SKM-1 (cell line): ENCODE data around the gene MCF2L2.

Experiments used
- DNase-seq: peaks from one replicate; lab custom pipeline; 2025; ENCODE audit not compliant: unreplicated experiment; lab: John Stamatoyannopoulos, UW

The MCF2L2 gene

DNA sequence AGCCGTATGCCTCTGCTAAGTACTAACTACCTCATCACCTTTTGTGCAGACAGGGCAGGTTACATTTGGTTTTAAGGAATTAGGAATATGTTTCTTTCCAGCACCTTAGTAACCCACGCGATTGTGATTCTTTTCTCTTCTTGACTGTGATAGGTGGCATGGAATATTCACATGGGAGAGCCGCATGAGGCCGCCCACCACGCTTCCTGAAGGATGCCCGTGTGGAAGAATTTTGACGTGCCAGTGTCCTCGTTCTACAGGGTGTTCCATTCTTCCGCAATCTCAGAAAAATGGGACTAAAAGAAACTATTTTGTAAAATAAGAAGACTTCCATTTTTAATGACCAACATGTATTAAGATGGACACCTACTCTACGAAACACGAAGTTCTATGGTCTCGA lies 159.1 kb downstream of the MCF2L2 start:
- DNase-seq: no peak

GRCh38 chr3:183268366-183268765 lies 160.1 kb downstream of the MCF2L2 start:
- no peak for DNase-seq

- no peak for DNase-seq
These were observed 161.3 kb downstream of the MCF2L2 start for GRCh38 chr3:183267140-183267539.

- no peak for DNase-seq
These were observed 162.0 kb downstream of the MCF2L2 start for GRCh38 chr3:183266454-183266853.

GRCh38 chr3:183265834-183266417 lies 162.5 kb downstream of the MCF2L2 start:
- no peak for DNase-seq

DNA sequence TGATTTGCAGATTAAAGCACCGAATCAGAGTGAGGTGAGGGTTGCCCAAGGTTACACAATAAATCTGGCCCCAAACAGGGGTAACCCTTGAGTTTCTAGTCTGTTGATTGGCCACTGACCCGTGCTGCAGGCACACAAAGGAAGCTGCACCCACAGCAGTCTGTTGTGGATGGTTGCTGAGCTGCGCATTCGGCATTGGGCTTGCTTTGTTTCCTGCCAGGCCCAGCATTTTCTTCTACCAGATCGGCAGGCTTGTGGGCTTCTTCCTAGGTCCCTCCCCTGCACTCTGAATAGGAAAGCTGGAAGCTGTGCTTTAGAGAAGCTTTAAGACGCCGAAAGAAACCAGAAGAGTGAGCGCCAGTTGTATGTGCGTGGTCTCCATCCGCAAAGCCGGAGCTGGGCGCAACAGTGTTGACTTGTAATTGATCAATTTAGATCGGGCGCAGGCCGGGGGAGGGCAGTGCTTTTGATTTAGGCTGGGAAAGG lies 163.2 kb downstream of the MCF2L2 start:
- DNase-seq: no peak

DNA sequence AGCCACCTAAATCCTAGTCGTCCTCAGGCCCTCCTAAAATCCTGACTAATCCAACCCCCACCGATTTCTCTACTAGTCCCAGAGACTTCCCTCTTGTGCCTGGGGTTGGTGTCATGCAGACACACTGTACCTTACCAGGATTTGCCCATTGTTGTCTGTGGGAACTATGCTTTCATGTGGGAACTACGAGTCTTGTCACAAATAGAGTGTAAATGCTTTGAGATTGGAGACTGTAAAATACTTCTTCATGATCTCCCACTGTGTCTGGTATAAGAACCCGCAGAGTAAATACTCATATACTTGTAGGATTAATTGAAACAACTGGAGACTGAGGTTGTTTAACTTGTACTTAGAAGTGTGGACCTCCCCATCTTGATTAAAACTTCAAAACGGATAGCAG lies 164.2 kb downstream of the MCF2L2 start:
- DNase-seq: no peak

GRCh38 chr3:183262875-183263378 lies 165.5 kb downstream of the MCF2L2 start:
- DNase-seq: no peak

DNA sequence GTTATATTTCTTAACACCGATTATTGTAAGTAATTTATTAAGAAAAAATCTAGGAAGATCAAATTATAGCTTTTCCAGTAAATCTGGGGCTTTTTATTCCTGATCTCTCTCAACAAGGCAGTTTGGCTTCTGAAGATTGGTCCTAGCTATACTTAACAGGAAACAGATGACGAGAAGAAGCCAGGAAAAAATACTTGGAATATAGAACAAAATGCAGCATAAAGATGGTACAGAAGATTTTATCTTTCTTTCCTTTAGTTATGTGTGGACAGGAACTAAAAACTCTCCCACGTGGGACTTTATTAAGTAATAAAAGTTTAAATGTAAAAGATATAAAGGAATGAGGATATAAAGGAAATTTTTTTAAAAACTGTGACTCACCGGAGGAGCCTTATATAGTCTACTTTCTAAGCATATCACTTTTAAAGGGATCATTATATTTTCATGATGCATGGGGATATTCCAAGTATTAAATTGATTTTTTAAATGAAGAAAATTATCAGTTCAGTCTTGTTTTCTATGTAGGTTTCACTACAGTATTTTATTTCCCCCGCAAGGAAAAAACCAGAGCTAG lies 167.2 kb downstream of the MCF2L2 start:
- DNase-seq: no peak

GRCh38 chr3:183260167-183260904 lies 168.1 kb downstream of the MCF2L2 start:
- DNase-seq: peak; percentile 98

DNA sequence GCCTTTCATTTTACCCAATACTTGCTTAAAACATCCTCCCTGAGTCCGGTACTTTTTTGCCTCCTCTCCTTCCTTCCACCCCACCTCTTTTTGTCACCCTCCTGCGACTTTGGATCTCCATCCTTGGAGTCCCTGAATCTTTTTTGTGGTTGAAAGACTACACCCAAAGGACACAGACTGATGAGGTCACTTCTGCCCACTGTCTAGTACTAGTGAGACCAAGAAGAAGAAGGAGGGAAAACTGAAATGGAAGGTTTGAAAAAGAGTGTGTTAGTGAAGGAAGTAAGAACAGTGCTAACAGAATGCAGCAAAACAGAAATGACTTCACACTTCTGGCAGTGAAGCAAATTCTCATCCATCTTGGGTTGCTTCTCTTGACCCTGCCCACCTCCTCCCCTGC lies 168.8 kb downstream of the MCF2L2 start:
- DNase-seq: no peak

DNA sequence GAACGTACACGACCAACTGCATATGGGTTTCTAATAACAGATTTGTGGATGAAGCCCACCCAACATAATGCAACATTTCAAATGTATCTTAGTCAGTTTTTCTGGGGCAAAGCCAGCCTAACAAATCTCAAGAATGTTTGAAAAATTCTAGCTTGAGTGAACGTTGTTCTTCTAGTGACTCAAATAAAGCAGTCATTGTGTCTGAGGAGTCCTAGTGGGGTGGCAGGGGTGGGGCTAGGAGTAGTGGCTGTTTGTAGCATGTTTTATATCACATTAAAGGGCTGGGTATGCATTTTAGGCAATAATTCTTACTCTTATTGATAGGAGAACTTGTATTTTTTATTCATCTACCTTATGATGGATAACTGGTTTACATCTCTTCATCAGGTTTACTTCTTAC lies 169.3 kb downstream of the MCF2L2 start:
- no peak for DNase-seq

GRCh38 chr3:183255348-183255730 lies 173.1 kb downstream of the MCF2L2 start:
- no peak for DNase-seq

DNA sequence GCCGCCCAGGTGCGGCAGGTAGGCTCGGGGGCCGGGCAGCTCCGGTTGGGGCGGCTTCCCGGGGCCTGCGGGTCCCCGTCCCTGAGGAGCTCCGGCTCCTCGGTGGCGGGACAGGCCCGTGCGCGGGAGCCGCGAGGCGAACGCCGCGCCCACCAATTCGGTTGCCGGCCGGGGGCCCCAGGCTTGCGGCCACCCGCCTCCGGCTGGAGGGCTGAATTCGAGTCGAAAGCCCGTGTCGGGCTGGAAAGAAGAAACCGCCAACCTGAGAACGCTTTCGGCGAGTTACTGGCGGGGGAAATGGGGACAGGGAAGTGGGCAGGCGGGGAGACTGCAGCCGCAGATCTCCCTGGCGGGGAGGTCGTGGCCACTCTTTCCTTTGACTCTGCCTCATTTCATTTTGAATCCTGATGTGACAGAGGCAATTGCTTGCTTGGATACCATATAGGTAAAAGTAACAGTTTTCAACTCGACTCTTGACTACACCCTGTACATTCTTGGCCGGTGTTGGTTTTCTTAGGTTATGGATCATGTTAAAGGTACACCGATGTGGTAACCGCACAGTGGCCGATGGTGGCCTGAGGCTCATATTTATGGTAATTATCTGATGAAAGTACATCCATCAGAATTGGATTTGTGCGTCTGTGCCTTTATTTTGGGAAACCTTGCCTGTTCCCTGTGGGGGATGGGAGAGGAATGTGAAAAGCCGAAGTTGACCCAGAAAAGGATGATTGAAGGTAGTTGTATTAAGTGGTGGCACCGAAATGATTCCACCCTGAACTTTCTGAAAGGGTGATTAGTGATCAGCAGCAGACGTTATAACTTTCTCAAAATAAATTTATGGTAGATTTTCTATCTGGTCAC lies 173.7 kb downstream of the MCF2L2 start:
- no peak for DNase-seq

DNA sequence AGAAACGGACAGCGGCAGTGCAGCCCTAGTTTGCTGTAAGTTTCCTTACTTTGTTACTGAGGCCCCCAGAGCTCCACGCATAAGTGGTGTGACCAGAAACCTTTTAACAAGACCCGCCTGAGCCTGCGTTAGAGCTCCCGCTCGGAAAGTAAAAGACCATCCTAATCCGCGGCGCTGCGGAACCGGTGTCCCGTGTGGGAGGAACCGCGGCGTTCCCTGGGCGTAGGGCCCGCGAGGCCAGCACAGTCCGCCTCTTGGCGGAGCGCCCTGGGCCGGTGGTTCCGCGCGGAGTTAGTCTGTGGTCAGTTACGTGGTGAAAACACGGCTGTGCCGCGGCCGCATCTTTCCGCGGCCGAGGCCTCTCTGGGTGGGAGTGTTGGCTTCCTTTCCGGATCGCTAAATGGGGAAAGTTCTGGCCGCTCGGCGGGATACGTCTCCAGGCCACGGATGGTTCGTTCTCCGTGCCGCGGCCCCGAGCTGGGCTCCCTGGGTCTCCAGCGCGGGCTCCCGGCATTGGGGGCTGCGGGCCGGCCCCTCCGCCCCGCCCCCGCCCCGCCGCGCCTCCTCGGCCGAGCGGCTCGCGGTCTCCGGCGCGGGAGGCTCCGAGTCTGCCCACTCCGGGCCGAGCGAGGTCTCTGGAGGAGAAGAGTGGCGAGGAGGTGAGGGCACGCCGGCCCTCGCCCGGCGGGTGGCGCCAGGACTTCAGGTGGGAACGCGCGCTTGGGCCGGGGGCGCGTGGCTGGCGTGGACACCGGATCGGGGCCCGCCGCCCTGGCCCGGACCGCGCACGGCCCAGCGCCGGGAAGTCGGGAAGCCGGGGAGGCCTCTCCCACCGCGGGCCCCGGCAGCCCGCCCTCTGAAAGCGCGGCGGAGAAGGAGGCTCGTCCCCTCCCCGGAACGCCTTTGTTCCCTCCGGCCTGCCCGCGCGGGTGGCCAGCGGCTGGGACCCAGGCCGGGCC lies 174.6 kb downstream of the MCF2L2 start:
- DNase-seq: no peak

DNA sequence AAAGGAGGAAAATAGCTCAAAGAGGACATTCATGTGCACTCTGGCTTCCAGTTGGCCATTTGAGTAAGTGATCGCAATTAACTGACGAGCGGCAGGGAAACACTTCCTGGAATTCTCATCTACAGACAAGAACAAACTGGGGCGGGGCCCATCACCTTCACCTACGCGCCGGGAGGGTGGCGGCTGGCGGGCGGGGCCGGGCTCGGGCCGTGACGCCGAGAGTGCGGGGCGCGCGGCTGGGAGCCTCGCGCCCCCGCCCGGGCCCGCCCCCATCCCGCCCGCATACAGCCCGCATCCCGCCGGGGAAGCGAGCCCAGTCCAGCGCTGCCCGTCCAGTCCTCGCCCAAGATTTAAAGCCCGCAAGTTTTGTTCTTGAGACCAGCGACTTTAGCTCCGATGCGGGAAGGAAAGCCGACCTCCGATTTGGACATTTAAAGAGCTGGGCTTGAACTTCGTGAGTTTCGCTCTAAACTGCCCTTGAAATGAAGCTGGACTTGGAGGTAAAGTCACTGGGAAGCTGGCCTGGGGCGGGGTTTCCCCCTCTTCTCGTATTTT lies 175.4 kb downstream of the MCF2L2 start, which contains the start of gene B3GNT5:
B3GNT5 (plus strand) TSS at position 281 of the 555 bp plus-strand sequence. CDS start 16,546 bp downstream, outside the sequence.
- no peak for DNase-seq

- no peak for DNase-seq
These were observed 176.2 kb downstream of the MCF2L2 start for GRCh38 chr3:183252118-183252782.

DNA sequence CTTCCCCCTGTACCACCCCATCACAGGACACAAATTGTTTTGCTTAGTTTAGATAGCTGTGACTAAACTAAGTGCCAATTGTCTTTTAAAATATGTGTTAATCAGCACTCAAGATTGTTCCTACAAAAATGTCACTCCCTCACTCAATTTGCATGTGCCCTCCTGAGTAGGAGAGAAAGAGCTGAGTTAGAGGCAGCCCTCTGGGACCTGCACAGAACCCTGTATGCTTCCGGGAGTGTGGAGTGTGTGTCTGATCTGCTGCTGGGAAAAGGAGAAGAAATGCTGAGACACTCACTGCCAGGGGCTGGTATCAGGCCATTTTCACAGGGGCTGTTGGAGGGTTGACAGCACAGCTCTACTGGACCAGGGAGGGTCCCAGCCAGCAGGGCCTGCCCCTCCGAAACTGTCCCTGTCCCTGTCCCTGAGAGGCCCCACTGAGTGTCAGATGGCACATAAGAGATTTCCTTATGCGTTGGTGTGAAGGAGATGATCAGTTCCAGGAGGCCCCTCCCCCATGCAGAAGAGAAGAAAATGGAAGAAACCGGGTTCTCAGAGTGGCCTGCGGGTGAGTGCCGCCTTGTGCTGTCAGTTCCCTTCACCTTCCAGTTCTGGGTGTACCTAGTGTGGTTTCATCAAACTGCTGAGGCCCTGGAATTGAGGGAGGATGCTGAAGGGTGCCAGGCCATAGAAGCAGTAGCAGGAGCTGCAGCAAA lies 179.3 kb downstream of the MCF2L2 start:
- no peak for DNase-seq
